ENCODE measurements around the gene FAAP100.

DNA sequence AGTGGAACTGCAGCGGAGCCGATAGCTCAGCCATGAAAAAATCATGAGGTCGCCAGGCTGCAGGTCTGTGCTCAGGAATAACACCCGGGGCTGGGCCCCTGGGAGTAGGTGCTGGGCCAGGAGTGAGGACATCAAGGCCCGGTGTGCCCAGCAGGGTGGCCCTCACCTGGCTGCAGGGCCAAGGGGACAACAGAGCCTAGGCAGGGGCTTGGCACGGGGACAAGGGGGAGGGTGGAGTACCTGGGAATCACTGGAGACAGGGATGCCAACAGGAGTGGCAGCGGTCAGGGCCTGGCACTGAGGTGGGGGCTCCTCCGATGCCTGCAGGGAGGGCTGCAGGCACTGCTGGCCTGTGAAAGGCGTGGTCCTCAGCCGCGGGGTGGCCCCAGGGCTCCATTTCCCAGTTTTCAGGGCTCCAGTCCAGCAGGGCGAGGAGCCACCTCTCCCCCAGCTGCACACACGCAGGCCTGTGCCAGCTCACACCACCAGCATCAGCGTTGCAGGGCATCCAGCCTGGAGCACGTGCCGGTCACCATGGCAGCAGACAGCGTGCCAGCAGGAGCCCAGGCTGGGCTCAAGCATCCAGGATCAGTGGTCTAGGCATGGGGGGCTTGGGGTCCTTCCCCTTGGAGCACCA is 28.6 kb downstream of the FAAP100 start:
- no peak for TF ChIP-seq ZNF274 (IDR thresholded peaks at IDR 0.05; ENCODE audit: low read depth, low read length)
- TF ChIP-seq SUZ12 (IDR thresholded peaks at IDR 0.05; ENCODE audit: extremely low read depth, insufficient read depth, insufficient read length) = no peak
